ENCODE results near the gene TEX19.

TEX19 gene

DNA sequence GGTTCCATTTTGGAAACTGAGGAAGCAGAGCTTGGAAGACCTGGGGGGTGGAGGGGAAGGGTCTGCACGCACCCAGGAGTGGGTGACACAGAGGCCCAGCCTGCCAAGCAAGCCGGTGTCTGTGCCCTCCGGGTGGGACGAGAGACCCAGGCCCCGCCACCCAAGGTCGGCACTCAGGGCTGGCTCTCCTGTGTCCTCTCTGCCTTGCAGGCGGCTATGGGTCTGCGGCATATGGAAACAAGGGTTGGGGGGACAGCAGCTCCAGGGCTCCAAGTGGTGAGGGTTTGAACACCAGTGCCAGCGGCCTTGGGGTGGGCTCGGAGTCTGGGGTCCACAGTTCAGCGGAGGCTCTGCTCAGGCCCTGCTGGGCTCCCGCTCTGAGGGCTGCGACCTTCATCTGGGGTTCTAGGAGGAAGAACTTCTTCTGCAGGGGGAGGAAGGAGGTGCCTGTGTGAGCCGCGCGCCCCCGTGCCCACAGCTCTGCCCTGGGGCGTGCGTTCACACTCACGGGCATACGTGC lies 37.0 kb upstream of the TEX19 start:
- DNase-seq (ENCODE audit: low read depth): no peak

DNA sequence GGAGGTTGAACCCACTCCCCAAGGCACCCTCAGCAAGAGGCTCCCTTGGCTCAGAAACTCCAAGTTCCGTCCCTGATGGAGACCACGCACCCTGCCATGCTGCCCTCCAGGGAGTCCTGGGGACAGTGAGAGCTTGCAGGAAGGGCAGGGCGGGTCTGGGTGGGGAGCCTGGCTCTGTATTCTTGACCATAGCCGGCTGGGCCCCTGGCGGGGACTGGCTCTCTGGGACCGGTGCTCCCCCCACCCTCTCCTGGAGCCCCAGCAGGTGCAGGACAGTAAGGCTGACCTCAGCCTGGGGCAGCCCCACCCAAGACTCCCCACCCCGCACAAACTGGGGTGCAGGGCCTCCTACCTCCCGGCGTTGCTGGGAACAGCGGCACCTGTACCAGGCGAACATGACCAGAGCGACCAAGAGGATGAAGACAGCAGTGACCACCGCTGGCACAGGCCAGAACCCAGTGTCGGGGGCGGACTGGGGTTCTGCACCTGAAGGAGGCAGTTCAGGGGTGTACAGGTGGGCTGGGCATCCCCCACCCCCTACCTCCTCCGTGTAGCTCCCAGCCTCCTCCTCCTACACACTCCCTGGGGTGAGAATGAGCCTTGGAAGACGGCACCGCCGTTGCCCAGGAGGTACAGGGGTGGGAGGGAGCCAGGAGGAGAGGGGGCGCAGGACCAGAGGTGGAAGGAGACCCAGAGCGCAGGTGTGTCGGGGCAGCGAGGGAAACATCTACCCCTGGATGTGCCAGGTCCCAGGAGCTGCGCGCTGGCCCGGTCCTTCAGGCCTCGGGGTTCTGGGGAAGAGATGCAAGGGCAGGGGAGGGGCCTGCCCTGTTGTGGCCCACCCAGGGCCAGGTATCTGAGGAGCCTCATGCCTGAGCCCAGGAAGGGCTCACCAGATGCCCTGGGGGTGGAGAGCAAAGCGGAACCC lies 36.3 kb upstream of the TEX19 start:
- DNase-seq (ENCODE audit: low read depth): no peak

DNA sequence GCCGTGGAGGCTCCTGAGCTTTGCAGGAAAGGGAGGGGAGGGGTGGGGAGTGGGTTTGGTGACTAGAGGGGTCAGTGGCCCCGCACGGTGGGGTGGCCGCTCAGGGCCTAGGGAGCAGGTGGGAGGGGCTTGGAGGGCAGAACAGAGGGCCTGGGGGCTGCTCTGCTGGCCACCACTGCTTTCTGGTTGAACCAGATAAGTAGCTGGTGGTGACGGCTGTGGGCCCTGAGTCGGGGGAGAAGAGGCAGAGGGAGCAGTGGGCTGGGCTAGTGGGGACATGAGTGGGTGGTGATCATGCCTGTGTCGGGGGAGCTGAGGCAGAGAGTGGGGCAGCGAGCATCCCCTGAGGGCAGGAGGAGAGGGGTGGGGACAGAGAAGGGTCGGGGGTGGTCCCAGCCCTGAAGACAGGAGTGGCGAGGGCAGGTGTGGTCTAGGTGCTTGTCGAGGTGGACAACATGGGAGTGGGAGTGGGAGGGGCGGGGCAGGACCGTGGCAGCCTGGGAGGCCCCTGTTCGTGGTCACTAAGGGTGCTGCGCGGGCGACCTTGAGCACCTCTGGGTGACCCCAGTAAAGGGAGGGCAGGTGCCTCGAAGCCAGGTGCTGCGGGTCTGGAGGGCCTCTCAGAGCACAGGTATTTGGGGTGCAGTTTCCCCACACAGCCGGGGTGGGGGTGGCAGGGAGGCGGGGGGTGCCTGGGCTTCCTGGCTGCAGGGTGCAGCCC lies 35.4 kb upstream of the TEX19 start:
- no peak for DNase-seq (ENCODE audit: low read depth)

DNA sequence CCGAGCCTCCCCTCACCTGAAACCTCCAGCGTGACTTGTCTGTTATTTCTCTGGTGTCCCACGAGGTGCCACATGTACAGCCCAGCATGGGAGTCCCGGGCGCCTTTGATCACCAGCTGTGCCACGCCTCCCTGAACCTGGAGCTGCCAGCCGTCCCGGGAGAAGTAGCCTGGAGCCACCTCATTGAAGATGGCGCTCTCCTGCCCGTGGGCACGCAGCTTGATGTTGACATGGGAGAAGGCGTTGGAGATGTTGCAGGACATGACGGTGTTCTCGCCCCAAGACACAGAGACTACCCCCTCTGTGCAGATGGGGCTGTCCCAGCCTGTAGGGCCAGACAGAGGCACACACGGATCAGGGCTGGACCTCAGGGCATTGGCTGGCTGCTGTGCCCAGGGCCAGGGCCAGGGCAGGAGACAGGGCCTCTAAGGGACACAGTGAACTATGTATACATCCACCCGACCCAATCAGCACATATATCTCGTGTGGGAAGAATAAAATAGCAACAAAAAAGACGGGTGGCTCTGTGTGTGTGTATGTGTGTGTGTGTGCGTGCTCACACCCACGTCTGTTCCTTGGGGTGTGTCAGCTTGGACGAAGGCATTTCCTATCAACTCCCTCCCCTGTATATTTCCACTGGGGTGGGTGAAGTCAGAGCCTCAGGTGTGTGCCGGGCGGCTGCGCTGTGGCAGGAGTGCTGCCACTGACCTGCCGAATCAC lies 34.3 kb upstream of the TEX19 start:
- DNase-seq (ENCODE audit: low read depth): no peak

DNA sequence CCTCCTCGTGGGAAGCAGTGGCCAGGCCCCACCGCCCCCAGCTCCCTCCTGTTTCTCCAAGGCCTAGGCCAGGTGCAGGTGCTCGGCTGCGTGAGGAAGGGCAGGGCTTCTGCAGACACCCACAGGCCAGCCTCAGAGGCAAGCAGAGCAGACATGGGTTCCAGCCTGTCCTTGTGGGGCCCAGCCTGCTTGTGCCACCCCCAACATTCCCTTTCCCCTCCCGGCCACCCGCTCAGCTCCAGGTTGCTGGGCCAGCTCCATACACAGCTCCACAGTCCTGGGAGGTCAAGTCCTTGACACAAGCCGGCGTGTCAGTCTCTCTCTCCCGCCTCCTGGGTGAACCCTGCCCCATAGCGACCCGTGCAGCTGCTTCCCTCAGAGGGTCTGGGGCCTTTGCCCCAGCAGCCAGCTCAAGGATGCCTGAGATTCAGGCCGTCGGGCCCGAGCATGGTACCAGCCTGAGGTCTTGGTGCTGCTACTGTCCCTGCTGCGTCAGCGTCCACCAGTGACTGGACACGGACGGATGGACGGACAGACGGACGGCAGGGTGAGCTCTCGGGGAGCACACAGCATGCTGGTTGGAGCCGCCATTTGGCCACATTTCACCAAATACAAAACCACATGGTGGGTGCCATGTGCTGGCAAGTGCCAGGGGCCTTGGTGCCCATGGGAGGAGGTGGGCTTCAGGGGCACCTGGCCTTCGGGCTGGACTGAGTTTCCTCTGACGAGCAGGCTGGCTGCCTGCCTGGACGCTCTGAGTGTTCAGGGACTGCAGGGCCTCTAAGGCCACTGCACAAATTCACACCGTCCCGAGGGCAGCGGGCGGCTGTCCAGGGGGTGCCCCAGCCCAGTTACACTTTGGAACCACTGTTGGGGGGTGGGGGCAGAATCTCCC lies 33.5 kb upstream of the TEX19 start:
- no peak for DNase-seq (ENCODE audit: low read depth)

DNA sequence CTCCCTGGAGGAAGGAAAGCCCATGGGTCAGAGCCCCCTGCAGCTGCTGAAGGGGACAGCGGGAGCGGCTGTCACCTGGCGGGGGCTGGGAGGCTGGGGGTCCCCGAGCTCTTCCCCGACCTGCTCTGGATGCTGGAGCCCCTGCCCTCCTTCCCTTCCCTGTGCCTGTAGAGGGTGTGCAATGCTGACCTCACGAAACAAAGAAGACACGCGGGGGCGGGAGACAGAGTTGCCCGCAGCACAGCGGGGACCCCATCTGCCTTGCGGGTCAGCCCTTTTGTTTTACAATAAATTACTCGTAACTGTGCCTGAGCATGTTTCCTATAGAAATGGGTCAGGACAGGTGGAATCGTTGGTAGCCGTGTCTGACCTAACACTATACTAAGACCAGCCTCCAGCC lies 31.8 kb upstream of the TEX19 start:
- DNase-seq (ENCODE audit: low read depth): no peak

DNA sequence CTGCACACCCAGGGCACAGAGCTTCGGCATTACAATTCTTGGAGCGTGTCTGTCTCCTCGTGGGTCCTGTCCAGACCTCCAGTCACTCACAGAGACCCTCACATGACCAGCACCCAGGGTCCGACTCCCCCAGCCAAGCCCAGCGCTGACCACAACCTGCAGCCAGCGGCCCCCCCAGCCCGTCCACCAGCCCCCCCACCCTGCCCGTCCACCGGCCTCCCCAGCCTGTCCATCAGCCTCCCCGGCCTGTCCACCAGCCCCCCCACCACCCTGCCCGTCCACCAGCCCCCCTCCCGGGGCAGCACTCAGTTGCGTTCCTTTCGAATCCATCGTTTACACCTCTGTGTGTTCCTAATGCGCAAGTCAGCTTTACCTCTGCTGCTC lies 31.3 kb upstream of the TEX19 start:
- no peak for DNase-seq (ENCODE audit: low read depth)

DNA sequence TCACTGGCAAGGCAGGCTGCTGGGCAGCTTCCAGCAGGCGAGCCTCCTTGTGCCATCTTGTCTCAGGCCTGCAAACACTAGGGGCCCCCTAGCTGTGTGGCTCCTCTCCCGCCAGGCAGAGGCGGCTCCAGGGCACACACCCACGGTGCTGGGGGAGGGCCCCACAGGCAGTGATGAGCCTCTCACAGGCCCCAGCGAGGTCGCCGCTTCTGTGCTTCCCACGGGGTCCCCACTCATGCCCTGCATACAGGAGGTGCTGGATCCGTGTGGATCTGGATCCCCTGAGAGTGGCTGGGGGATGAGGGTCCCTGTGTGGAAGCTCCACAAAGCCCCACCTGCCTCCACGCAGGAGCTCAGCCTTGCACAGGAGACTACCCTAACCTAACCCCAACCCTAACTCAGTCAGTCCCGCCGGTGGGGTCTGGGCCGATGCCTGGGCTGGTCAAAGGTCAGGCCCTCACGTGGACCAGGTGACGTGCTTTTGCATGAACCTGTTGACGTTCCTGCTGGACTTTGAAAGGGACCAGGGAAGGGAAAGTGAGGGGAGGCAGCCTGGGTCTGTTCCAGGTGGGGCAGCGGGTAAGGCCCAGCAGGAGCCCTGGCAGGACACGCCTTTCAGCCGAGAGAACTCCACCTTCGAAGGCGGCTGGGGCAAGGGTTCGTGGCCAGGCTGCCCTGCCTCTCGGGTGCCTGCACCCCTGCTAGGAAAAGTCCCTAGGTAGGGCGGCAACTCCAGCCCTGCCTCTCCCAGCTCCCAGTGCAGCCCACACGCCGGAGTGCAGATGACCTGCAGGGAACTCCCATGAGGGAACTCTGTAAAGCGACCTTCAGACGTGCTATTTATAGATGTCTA lies 30.7 kb upstream of the TEX19 start:
- DNase-seq (ENCODE audit: low read depth): no peak

DNA sequence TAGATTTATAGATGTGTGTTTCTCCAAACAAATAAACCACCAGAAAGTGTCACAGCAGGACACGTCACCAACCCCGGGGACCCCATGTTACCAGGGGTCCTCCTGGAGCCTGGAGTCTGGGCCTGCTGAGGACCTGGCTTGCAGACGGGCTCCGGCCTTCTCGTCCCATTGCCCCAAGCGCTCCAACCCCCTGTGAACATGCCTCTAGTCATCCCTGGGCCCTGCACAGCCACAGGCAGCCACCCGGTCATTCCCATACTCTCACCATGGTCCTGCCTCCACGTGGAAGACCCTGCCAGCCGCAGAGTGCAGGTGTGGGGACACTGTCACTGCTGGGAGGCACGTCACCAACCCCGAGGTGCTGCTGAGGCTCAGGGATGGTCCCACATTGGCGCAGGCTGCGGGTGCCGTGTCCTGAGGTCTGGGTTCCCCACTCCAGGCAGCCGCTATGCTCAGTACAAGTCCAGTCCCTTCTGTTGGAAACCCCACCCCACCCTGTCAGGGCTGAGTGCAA lies 30.0 kb upstream of the TEX19 start:
- DNase-seq (ENCODE audit: low read depth): no peak

DNA sequence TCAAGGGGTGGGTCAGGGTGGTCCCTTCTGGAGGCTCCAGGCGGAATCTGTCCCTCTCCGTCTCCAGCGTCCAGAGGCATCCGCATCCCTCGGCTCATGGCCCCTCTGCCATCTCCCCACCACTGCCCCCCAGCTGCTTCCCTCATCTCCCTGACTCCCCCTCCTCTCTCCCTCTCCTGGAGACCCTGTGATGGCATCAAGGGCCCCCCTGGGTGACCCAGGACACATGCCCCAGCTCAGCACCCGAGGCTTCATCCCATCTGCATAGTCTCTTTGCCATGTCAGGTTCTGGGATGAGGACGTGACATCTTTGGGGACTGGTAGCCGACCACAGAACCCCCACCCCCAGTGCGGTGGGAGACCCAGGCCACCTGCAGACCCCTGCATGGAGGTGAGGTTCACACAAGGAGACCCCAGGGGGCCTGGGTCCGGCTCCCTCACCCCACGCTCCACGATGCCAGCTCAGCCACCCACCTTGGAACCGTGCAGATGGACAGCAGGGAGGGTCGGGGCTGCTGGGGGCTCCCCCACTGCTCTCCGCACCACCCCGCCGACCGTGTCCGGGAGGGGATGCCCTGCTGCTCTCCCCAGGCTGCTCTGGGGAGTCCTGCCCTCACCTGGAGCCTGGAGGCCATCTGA lies 29.2 kb upstream of the TEX19 start:
- no peak for DNase-seq (ENCODE audit: low read depth)

DNA sequence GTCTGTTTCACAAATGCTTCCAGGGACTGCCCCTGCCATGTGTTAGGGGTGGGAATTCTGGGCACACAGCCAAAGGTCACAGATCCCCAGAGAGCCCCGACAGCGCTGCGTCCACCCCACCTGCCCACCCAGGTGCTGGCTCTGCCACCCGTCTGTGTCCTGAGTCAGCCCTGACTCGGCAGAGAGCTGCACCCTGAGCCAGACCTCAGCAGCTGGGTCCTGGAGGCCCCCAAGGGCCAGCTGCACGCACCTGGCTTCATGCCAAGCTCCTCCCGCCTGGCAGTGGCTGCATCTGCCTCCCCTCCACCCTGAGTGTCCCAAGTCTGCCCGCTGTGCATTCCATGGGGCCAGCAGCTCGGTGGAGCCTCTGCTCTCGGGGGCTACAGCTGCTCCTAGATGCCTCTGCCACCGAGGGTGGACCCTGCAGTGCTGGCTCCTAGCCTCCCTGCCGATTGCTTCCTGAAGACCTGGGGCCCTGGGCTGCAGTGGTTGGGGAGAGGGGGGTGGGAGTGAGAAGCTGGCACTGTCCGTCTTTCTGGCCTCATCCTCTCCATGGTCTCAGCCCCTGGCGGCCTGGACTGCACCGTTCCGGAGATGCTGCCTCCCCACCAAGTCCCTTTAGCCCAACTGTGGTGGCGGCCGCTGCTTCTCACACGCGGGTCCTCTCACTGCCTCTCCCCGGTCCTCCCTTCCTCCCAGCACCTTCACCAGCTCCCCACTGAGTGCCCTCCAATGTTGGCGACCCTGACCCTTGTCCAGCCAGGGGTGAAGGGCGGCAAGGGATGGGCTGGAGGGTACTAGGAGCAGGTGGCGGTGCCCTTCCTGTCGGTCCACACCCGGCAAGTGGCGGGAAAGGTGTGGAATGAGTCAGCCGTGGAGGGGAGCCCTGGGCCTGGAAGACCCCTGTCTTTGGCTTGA lies 28.5 kb upstream of the TEX19 start:
- peak; percentile 12 for DNase-seq (ENCODE audit: low read depth)

DNA sequence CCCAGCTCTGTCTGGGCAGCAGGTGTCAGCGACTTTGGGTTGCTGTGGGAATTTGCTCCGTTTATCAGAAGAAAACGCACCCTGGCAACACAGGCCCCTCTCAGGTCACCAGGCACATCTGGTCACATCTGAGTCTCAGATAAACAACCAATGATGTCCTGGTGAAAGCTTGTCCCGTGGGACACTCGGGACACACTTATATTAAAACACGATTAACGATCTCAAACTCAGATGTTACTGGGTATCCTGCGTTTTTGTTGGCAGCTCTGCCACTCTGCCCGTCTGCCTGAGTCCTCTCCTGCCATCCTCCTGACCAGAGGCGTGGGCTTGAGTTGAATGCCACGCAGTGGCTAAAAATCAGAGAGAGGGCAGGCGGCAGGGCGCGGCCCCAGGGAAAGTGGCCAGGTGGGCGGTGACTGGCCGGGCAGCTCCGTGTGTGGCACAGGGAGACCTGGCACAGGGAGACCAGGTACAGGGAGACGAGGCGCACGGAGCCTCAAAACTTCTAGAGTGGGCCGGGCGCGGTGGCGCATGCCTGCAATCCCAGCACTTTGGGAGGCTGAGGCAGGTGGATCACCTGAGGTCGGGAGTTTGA lies 27.6 kb upstream of the TEX19 start:
- DNase-seq (ENCODE audit: low read depth): no peak

DNA sequence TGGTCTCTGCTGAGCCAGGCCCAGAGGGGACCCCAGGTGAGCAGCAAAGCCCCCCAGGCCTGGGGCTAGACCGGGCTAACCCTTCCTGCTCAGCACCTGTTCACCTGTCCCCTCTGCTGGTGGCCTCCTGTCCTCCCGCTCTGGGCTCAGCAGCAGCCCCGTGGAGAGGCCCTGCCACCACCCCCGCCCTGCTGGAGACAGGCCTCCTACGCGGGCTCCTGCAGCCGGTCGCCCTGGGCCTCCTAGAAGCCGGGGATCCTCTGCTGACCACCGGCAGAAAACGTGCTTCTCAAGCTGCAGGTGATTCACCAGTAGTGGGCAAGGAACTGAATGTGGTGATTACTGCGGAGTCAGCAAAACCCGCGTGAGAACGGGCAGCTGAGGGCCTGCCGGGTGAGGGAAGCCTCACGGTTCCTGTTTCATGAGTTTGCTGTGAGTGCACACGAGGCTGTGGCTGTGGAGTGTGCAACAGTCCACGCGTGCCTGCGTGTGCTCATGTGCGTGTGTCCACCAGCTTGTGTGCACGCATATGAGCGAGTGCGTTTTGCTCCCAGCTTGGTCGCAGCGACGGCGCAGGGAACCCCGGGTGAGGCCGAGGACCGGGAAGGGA lies 26.3 kb upstream of the TEX19 start:
- DNase-seq (ENCODE audit: low read depth): no peak

DNA sequence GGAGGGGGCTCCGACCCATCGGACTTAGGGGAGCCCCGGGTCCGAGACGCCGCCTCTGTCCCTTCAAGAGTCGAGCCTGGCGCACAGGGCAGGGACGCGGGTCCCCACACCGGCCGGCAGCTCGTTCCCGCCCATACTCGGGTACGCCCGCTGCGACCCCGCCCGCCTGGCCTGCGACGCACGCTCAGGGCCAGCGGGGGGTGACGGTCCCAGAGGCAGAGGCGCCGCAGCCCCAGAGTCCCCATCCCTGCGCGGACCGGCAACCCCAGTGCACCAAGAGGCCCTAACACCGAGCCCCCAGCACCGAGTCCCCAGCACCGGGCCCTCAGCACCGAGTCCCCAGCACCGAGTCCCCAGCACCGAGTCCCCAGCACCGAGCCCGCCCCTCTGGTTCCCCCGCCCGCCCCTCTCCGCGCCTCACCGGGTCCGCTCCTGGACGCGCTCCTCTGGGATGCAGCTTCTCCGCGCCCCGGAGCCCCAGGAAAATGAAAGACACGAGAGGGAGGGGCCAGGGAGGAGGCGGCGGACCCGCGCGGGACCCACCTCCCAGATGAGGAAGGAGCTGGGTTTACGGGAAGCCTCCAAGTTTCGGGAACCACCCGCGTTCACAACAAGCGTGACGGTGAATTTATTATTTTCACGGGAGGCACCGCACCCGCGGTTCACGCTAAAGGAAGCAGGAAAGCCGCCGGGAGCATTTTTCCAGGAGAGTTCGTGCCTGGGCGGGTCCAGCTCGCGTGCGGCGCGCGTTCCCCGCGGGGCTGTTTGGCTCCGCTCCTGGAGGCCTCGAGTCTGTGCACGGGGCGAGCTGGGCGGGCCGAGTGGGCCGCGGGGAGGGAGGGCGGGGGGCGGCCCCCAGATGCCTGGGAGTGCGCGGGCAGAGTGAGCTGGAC lies 25.5 kb upstream of the TEX19 start, which contains the start of gene SECTM1:
SECTM1 (minus strand) TSS at position 488 of the 893 bp plus-strand sequence. CDS start 6,526 bp downstream, outside the sequence.
- DNase-seq (ENCODE audit: low read depth): no peak

DNA sequence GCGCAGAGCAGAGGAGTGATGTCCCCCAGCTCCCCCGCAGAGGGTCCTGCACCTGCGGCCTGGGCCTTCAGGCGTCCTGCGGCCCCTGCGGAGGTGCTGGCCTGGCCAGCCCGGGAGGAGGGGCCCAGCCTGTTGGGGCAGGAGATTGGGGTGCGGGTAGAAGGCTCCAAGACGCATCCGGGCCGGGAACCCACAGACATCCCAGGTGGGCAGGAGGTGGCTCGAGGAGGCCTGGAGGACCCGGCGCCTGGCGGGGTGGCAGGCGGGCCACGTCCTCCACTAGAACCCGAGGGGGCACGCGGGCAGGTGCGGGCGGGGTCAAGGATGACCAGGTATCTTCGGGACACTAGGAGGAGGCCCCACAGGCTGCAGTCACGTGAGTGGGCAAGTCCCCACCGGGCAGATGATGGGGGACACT lies 24.8 kb upstream of the TEX19 start:
- no peak for DNase-seq (ENCODE audit: low read depth)

DNA sequence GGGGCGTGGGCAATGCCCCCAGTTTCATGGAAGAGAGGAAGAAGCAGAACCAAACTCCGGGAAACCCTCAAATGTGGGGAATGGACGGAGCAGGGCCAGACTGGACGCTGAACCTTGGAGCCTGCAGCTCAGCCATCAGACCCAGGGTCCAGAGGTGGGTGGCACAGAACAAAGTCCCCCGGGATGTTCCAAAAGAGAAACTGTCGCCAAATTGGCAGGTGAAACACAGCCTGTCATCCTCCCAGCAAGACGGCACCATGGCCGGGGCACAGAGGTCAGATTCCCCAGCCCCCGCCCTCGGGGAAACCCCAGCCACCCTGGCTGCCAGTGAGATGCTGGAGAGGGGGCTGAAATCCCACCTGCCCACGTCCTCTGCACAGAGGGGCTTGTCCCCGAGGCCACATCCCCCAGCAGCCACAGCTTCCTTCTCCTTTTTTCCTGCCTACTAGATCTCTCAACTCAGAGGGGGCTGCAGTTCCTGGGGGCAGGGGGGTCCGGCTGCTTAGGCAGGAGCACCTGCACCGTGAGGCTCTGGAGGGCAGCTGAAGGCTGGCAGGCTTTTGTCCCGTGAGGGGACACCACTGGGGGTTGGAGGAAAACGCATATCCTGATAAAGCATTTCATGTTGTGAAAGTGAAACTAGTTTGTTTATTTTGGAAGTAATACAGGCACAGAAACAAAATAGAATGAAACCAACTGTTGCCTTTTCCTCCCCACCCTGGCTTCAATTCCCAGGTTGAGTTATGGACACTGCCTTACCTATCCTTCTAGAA lies 24.2 kb upstream of the TEX19 start:
- no peak for DNase-seq (ENCODE audit: low read depth)
